H54 (cell line): Measurements from ENCODE around the gene ALG3.

Source experiments
- DNase-seq: peaks from one replicate; pipeline ENCODE4 v3.0.0; 2011; ENCODE audit warnings: low spot score, mixed read lengths; ENCODE audit not compliant: insufficient read length
- FAIRE-seq: peaks from 3 replicates; lab custom pipeline; 2011; peaks lifted over from hg19 to GRCh38; lab: Jason Lieb, UNC
- POLR2A ChIP-seq: IDR thresholded peaks from 2 replicates; pipeline ENCODE4 v1.6.1; 2011; ENCODE audit warnings: low read depth, mild to moderate bottlenecking, low read length

The ALG3 gene

GRCh38 chr3:184211718-184212117, 37.0 kb downstream of the ALG3 start:
- no peak for TF ChIP-seq POLR2A
- DNase-seq (no peak), FAIRE-seq (no peak)

DNA sequence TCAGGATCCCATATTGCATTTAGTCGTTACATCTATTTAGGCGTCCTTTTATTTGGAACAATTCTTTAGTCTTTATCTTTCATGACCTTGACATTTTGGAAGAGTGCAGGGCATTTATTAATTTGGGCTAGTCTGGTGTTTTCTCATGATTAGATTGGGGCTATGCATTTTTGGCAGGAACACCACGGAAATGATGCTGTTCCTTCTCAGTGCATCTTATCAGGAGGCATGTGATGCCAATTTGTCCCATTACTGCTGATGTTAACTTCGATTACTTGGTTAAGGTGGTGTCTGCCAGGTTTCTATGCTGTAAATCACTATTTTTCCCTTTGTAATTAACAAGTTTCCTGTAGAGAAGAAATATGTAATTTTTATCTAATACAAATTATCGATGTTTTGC, 37.5 kb downstream of the ALG3 start:
- no peak for TF ChIP-seq POLR2A
- DNase-seq: no peak
- FAIRE-seq: no peak

DNA sequence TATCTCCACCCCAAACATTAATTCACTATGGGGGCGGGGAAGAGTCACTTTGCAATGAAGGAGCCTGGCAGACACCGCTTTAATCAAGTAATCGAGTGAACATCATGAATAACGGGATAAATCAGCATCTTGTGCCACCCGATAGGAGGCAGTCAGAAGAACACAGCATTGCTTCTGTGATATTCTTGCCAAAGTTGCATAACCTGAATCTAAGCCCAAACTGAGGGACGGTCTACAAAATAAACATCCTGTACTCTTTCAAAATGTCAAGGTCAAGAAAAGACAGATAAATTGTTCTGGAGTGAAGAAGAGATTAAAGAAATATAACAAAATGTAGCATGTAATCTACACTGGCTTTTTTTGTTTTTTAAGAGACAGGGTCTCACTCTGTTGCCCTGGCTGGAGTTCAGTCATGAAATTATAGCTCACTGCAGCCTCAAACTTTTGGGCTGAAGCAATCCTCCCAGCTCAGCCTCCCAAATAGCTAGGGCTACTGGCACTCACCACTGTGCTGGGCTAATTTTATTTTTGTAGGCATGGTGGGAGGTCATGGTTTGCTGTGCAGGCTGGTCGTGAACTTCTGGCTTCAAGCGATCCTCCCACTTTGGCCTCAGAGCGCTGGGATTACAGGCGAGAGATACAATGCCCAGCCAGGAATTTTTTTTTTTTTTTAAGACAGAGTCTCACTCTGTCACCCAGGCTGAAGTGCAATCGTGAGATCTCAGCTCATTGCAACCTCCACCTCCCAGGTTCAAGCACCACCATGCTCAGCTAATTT, 39.4 kb downstream of the ALG3 start:
- FAIRE-seq: no peak
- no peak for DNase-seq
- no peak for TF ChIP-seq POLR2A

DNA sequence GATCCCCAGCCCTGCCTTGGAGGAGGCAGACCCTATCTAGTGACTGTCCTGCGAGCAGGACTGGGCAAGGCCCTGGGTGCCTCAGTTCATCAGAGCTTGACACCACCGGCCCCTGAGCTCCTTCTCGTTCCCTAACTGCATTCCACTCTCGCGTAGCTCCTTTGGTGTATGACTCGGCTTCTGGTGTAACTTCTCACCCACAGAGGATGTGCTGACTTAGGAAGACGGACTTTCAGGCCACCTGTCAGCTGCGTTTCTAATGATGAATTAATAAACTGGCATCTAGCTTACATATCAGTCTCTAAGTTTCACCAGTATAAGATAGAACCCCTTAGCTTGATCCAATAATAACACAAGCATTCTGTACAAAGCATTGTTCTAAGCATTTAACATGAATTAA, 45.2 kb downstream of the ALG3 start:
- no peak for DNase-seq
- TF ChIP-seq POLR2A: no peak
- no peak for FAIRE-seq

GRCh38 chr3:184200825-184201224, 47.9 kb downstream of the ALG3 start:
- DNase-seq (no peak), FAIRE-seq (no peak)
- TF ChIP-seq POLR2A: no peak

GRCh38 chr3:184198509-184198908, 50.3 kb downstream of the ALG3 start:
- FAIRE-seq: no peak
- no peak for TF ChIP-seq POLR2A
- DNase-seq: no peak

GRCh38 chr3:184196536-184196935, 52.2 kb downstream of the ALG3 start:
- no peak for DNase-seq
- no peak for FAIRE-seq
- no peak for TF ChIP-seq POLR2A

GRCh38 chr3:184193991-184194539, 54.7 kb downstream of the ALG3 start:
- no peak for TF ChIP-seq POLR2A
- DNase-seq (no peak), FAIRE-seq (no peak)

DNA sequence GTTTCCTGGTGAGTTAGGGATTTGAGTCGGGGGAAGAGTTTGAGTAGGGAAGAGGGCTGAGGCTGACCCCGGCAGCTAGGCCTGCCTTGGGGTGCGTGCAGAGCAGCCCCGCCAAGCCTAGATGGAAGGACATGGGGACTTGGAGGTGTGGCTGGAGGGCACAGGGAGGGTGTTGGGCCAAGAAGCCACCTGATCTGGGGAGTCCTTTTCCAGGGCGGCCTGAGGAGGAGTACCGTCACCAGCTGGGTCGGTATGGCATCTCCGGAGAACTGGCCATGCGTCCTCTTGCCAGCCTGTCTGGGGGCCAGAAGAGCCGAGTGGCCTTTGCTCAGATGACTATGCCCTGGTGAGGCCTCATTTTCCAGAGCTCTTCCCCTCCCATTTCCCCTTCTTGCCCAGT, 55.9 kb downstream of the ALG3 start:
- DNase-seq (no peak), FAIRE-seq (no peak)
- no peak for TF ChIP-seq POLR2A
